Trophoblast cell (in vitro differentiated cells and primary cell): ENCODE results near the gene MAP3K1.
A peak's percentile ranks its signal among the peaks of the same experiment; 100 is the strongest.

Experiments used
- DNase-seq, 2 donors: peaks; one replicate each; pipeline ENCODE4 v3.0.0-alpha.2; 2016
- H2AFZ ChIP-seq: 2 replicates; pipeline ENCODE4 v1.6.1; 2013; ENCODE audit warnings: low read length, moderate library complexity, mild to moderate bottlenecking; ENCODE audit not compliant: insufficient read depth, poor library complexity
- H2AK5ac ChIP-seq: 2 replicates; pipeline ENCODE4 v1.6.1; 2013; ENCODE audit warnings: mild to moderate bottlenecking, low read length
- H2BK120ac ChIP-seq: 2 replicates; pipeline ENCODE4 v1.6.1; 2013; ENCODE audit warnings: low read length, mild to moderate bottlenecking, moderate library complexity; ENCODE audit not compliant: insufficient read depth, poor library complexity
- H2BK12ac ChIP-seq: 2 replicates; pipeline ENCODE4 v1.6.1; 2013; ENCODE audit warnings: mild to moderate bottlenecking, low read length, moderate library complexity
- H2BK5ac ChIP-seq: 2 replicates; pipeline ENCODE4 v1.6.1; 2013; ENCODE audit warnings: low read length, low read depth, moderate library complexity, mild to moderate bottlenecking; ENCODE audit not compliant: poor library complexity
- H3K14ac ChIP-seq: 2 replicates; pipeline ENCODE4 v1.6.1; 2013; ENCODE audit warnings: mild to moderate bottlenecking, low read length
- H3K18ac ChIP-seq: 2 replicates; pipeline ENCODE4 v1.6.1; 2013; ENCODE audit warnings: mild to moderate bottlenecking, low read length
- H3K23ac ChIP-seq: 2 replicates; pipeline ENCODE4 v1.6.1; 2013; ENCODE audit warnings: low read length
- H3K27ac ChIP-seq: 2 replicates; pipeline ENCODE4 v1.5.1; 2013; ENCODE audit warnings: low read depth, mild to moderate bottlenecking, inconsistent platforms, low read length, moderate library complexity
- H3K27me3 ChIP-seq: 2 replicates; pipeline ENCODE4 v1.6.1; 2013; ENCODE audit warnings: inconsistent platforms, mild to moderate bottlenecking, low read length, moderate library complexity; ENCODE audit not compliant: insufficient read depth
- H3K36me3 ChIP-seq, 2 experiments: 1 replicate in 1 of 2; 2 replicates in 1 of 2; pipeline ENCODE4 v1.6.1; 2013; ENCODE audit warnings: low read length in 2 of 2, mild to moderate bottlenecking in 2 of 2, moderate library complexity in 1 of 2; ENCODE audit not compliant: insufficient read depth in 2 of 2, control insufficient read depth in 1 of 2
- H3K4ac ChIP-seq: 2 replicates; pipeline ENCODE4 v1.6.1; 2013; ENCODE audit warnings: low read depth, mild to moderate bottlenecking, low read length, moderate library complexity
- H3K4me1 ChIP-seq, 2 experiments: 1 replicate in 1 of 2; 2 replicates in 1 of 2; pipeline ENCODE4 v1.6.1; 2013; ENCODE audit warnings: low read length in 2 of 2, mild to moderate bottlenecking in 2 of 2, moderate library complexity in 1 of 2; ENCODE audit not compliant: insufficient read depth in 2 of 2, control insufficient read depth in 1 of 2
- H3K4me2 ChIP-seq: 2 replicates; pipeline ENCODE4 v1.6.1; 2013; ENCODE audit warnings: inconsistent platforms, mild to moderate bottlenecking, low read length, moderate library complexity
- H3K4me3 ChIP-seq: 2 replicates; pipeline ENCODE4 v1.5.1; 2013; ENCODE audit warnings: mild to moderate bottlenecking, low read depth, low read length, inconsistent platforms
- H3K79me1 ChIP-seq: one replicate; pipeline ENCODE4 v1.6.1; 2013; ENCODE audit warnings: low read length
- H3K79me2 ChIP-seq: 2 replicates; pipeline ENCODE4 v1.6.1; 2013; ENCODE audit warnings: low read length, mild to moderate bottlenecking; ENCODE audit not compliant: control insufficient read depth, insufficient read depth, poor library complexity
- H3K9ac ChIP-seq: 2 replicates; pipeline ENCODE4 v1.6.1; 2013; ENCODE audit warnings: mild to moderate bottlenecking, low read length
- H3K9me3 ChIP-seq: 2 replicates; pipeline ENCODE4 v1.6.1; 2013; ENCODE audit warnings: low read depth, mild to moderate bottlenecking, control low read depth, inconsistent platforms, low read length; ENCODE audit not compliant: insufficient read depth
- H4K12ac ChIP-seq: 2 replicates; pipeline ENCODE4 v1.6.1; 2013; ENCODE audit warnings: low read depth, mild to moderate bottlenecking, low read length, moderate library complexity
- H4K8ac ChIP-seq: 2 replicates; pipeline ENCODE4 v1.6.1; 2013; ENCODE audit warnings: low read depth, mild to moderate bottlenecking, low read length, moderate library complexity
- H4K91ac ChIP-seq: one replicate; pipeline ENCODE4 v1.6.1; 2013; ENCODE audit warnings: low read depth, mild to moderate bottlenecking, low read length, moderate library complexity
- WGBS: extraction: QIAGEN DNeasy Blood & Tissue Kit; methylation state at CpG from one replicate; pipeline ENCODE4 v1.1.7; 2013; ENCODE audit warnings: missing lambda C conversion rate; ENCODE audit not compliant: insufficient read length, insufficient coverage; ENCODE audit errors: extremely low coverage; 5-methylcytosine and 5-hydroxymethylcytosine counted together

Gene MAP3K1

DNA sequence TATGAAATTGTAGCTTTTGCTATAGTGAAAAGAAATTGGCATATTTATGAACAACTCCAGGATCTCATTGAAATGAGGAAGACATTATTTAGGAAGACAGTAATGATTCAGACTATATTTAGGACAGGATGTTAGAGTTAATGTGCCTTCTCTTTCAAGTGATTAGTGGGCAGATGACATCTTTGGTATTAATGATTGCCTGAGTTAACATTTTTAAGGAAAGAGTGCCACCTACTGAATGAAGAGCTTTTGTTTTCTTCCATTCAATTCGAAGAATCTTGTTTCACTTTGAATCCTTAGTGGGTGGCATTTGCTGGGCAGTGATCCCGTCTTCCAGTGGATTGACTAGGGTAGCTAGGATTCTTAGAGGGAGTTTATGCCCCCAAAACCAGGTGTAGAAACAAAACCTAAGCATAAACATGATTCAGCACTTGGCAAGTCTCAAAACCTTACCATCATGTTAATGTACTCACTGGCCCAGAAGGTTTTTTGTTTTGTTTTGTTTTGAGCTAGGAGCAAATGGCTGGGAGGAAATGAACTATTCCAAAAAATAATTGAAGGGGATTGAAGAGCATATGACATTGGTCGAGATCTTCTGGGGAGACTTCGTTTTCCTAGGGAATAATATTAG is 23.2 kb downstream of the MAP3K1 start:
- H3K4me3 ChIP-seq, result no peak overlapping the region
- no peak overlapping the region for H2BK5ac ChIP-seq
- H4K12ac ChIP-seq, result no peak overlapping the region
- H3K23ac ChIP-seq, result no peak overlapping the region
- no peak overlapping the region for H3K18ac ChIP-seq
- no peak overlapping the region for H2BK120ac ChIP-seq
- WGBS, result no CpG with 5 or more reads among the region's 4 CpGs
- H3K79me2 ChIP-seq, result peaks cover 2% of the 10 kb centered on the region
- no peak overlapping the region for H2AK5ac ChIP-seq
- H3K14ac ChIP-seq, result no peak overlapping the region
- H4K91ac ChIP-seq, result no peak overlapping the region
- no peak overlapping the region for H3K9ac ChIP-seq
- no peaks in the 10 kb centered on the region for H3K27me3 ChIP-seq
- no peak overlapping the region for H3K4me2 ChIP-seq
- DNase-seq, result peak in 1 of 2 donors; percentile 70
- no peaks in the 10 kb centered on the region for H3K36me3 ChIP-seq
- no peaks in the 10 kb centered on the region for H3K9me3 ChIP-seq
- H3K4me1 ChIP-seq, result peaks cover 5% of the 10 kb centered on the region in 2 experiments
- no peak overlapping the region for H2AFZ ChIP-seq
- no peak overlapping the region for H4K8ac ChIP-seq
- no peak overlapping the region for H2BK12ac ChIP-seq
- peaks cover 3% of the 10 kb centered on the region for H3K79me1 ChIP-seq
- H3K27ac ChIP-seq, result no peak overlapping the region
- no peak overlapping the region for H3K4ac ChIP-seq

DNA sequence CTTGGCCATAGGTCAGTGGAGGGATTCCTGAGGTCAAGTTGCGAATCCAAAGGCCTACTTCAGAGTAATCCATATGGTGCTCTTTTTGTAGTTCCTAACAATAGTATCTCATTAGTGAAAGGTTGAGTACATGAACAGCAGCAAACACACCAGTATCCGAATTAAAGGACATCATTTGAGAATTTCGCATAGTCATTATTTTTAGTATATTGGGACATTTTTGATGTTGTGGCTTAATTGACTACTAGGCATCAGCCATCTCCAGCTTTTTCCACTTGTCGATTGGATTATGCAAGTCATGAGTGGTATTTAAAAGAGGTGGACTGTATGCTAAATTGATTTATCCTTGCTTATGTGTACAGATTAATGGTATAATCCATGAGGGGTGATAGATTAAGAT is 23.7 kb downstream of the MAP3K1 start:
- H3K14ac ChIP-seq, result no peak overlapping the region
- H3K9ac ChIP-seq, result no peak overlapping the region
- H2BK120ac ChIP-seq, result no peak overlapping the region
- H3K23ac ChIP-seq, result no peak overlapping the region
- H3K36me3 ChIP-seq, result no peaks in the 10 kb centered on the region
- no peaks in the 10 kb centered on the region for H3K27me3 ChIP-seq
- no peak overlapping the region for H3K27ac ChIP-seq
- no peaks in the 10 kb centered on the region for H3K9me3 ChIP-seq
- H3K4ac ChIP-seq, result no peak overlapping the region
- H2AK5ac ChIP-seq, result no peak overlapping the region
- no peak overlapping the region for H2BK12ac ChIP-seq
- H3K18ac ChIP-seq, result no peak overlapping the region
- H3K4me2 ChIP-seq, result no peak overlapping the region
- H4K91ac ChIP-seq, result no peak overlapping the region
- peaks cover 3% of the 10 kb centered on the region for H3K79me1 ChIP-seq
- H4K12ac ChIP-seq, result no peak overlapping the region
- H3K79me2 ChIP-seq, result peaks cover 2% of the 10 kb centered on the region
- no peak overlapping the region for H2BK5ac ChIP-seq
- no peak overlapping the region for H2AFZ ChIP-seq
- peaks cover 5% of the 10 kb centered on the region in 2 experiments for H3K4me1 ChIP-seq
- WGBS, result no CpG with 5 or more reads among the region's 4 CpGs
- H3K4me3 ChIP-seq, result no peak overlapping the region
- no peak overlapping the region for H4K8ac ChIP-seq
- no peak for DNase-seq

DNA sequence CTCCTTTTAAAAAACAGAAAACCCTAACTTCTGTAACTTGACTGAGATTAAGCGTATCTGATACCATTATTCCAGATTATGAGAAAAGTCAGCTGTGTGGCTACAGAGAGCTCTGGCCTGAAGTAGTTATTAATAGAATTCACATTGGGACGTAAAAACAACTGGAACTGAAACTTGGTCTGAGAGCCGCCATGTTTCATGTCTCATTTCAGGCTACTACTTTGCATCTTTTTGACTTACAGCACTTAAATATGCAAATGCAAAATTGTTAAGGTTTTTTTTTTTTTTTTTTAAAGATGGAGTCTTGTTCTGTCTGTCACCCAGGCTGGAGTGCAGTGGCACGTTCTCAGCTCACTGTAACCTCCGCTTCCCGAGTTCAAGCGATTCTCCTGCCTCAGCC is 25.2 kb downstream of the MAP3K1 start:
- no peak for DNase-seq
- no peaks in the 10 kb centered on the region for H3K9me3 ChIP-seq
- no peak overlapping the region for H2BK12ac ChIP-seq
- WGBS, result no CpG with 5 or more reads among the region's 7 CpGs
- peaks cover 3% of the 10 kb centered on the region for H3K79me1 ChIP-seq
- H3K4me1 ChIP-seq, result peaks cover 0 to 5% of the 10 kb centered on the region in 2 experiments
- no peaks in the 10 kb centered on the region for H3K36me3 ChIP-seq
- H3K4me2 ChIP-seq, result no peak overlapping the region
- H3K4me3 ChIP-seq, result no peak overlapping the region
- no peak overlapping the region for H3K23ac ChIP-seq
- H2BK5ac ChIP-seq, result no peak overlapping the region
- H4K8ac ChIP-seq, result no peak overlapping the region
- no peak overlapping the region for H3K14ac ChIP-seq
- no peak overlapping the region for H2BK120ac ChIP-seq
- H3K4ac ChIP-seq, result peak overlapping the region; percentile 89
- no peak overlapping the region for H3K18ac ChIP-seq
- H3K27me3 ChIP-seq, result no peaks in the 10 kb centered on the region
- H3K27ac ChIP-seq, result no peak overlapping the region
- no peak overlapping the region for H3K9ac ChIP-seq
- no peak overlapping the region for H4K12ac ChIP-seq
- no peak overlapping the region for H2AFZ ChIP-seq
- no peak overlapping the region for H2AK5ac ChIP-seq
- no peak overlapping the region for H4K91ac ChIP-seq
- peaks cover 2% of the 10 kb centered on the region for H3K79me2 ChIP-seq

DNA sequence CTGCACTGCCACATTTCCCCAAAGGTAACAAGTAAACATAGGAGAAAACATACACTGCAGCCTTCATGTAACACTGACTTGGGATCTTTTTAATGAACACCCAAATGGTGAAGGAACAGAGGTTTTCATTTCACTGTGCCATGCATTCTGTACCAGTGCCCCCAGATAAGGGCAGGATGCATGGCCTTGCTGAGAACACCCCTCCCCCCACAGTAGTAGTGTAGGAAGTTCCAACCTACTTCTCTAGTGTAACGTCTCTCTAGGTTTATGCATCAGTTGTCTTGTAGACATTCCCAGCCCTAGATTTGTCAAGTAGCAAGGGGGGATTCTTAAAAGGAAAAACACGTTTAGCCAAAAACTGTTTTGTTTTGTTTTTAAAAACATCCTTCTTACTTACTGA is 29.9 kb downstream of the MAP3K1 start:
- H4K91ac ChIP-seq, result no peak overlapping the region
- H3K18ac ChIP-seq, result no peak overlapping the region
- H3K4me2 ChIP-seq, result no peak overlapping the region
- H3K4me1 ChIP-seq, result peaks cover 0 to 5% of the 10 kb centered on the region in 2 experiments
- no peak overlapping the region for H3K9ac ChIP-seq
- no peak overlapping the region for H2BK120ac ChIP-seq
- no peak overlapping the region for H3K27ac ChIP-seq
- no peak overlapping the region for H2AFZ ChIP-seq
- no peaks in the 10 kb centered on the region for H3K79me1 ChIP-seq
- H2BK5ac ChIP-seq, result no peak overlapping the region
- H4K8ac ChIP-seq, result no peak overlapping the region
- no peaks in the 10 kb centered on the region for H3K79me2 ChIP-seq
- H2AK5ac ChIP-seq, result no peak overlapping the region
- H3K4ac ChIP-seq, result no peak overlapping the region
- H3K27me3 ChIP-seq, result no peaks in the 10 kb centered on the region
- H4K12ac ChIP-seq, result no peak overlapping the region
- no peak overlapping the region for H3K23ac ChIP-seq
- no peak overlapping the region for H2BK12ac ChIP-seq
- no CpG with 5 or more reads among the region's 2 CpGs for WGBS
- H3K4me3 ChIP-seq, result no peak overlapping the region
- H3K36me3 ChIP-seq, result no peaks in the 10 kb centered on the region
- no peak overlapping the region for H3K14ac ChIP-seq
- H3K9me3 ChIP-seq, result no peaks in the 10 kb centered on the region
- DNase-seq, result no peak
